ENCODE measurements around the gene DCLRE1A. TPM values are rescaled to one million over a fixed set of nuclear protein-coding genes. Genes with fewer than 3 reads are reported as not detected.
A peak's percentile ranks its signal among the peaks of the same experiment; 100 is the strongest.

The DCLRE1A gene
- total and polyA plus RNA-seq, 10 of the 15 experiments (the other 5 are each of a cell fraction or from before 2014, with no cell fraction given), result 4.8 to 29.8 (median 14.0) TPM

DNA sequence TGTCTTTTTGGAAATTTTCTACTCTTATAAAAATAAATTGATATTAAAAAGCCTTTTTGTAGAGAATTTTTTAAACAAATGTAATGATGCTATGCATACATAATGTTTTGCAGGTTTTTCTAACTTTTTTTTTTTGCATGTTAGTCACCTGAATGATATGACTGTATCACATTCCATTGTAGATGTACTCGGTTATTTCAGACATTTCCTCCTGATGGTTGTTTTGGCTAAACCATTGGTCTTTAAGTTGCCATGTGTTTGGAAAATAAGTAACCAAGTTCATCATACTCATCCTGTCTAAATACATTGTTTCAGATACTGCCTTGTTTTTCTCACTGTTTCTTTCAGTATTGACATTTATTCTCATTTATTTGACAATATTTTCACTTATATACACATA lies 26.4 kb upstream of the DCLRE1A start:
- peak overlapping the region; percentile 29; the same call in 1 of the 2 replicates for H3K9ac ChIP-seq (ENCODE audit: control insufficient read depth, insufficient read depth, low read length)
- CTCF ChIA-PET, result interaction anchor here (0.6 to 0.9 kb wide), 3 partner anchors 30 to 71 kb away, joined by 3 read pairs; no protein-coding TSS in a partner anchor
- peak overlapping the region; percentile 72 for H3K4me2 ChIP-seq (ENCODE audit: control insufficient read depth, insufficient read depth)
- in situ Hi-C loops (cut with MboI), result no loop called here
- FAIRE-seq, result peak; percentile 41
- H3K4me1 ChIP-seq (ENCODE audit: control insufficient read depth, insufficient read depth, low read length), result peaks cover 25% of the 10 kb centered on the region
- peak overlapping the region; percentile 86 for H3K27ac ChIP-seq (ENCODE audit: control insufficient read depth, insufficient read depth)
- no peak overlapping the region; the same call in 1 of the 2 replicates for H3K4me3 ChIP-seq
- BruUV-seq (replicated peaks), result no TSS peak
- H3K79me2 ChIP-seq (ENCODE audit: control insufficient read depth, insufficient read depth, low read length), result peaks cover 13% of the 10 kb centered on the region
- 50% methylated on average over 1 of the region's 1 CpG for WGBS (ENCODE audit: insufficient coverage, insufficient replicate concordance, low lambda C conversion rate, missing lambda C conversion rate)
- peak; percentile 56 for ATAC-seq
- SMC1A ChIA-PET (ENCODE audit: uncharacterized antibody, unreplicated experiment), result interaction anchor here (0.7 to 1.2 kb wide), 9 partner anchors 12 to 198 kb away, joined by 3 to 5 read pairs (median 3); no protein-coding TSS in a partner anchor
- H2AFZ ChIP-seq (ENCODE audit: control insufficient read depth, low read depth, low read length), result no peak overlapping the region
- H3K9me3 ChIP-seq (replicated peaks; ENCODE audit: control insufficient read depth, insufficient read depth, low read length), result no peaks in the 10 kb centered on the region; the same call in 1 of the 3 replicates
- H4K20me1 ChIP-seq (ENCODE audit: control insufficient read depth, insufficient read depth), result no peaks in the 10 kb centered on the region
- DNase-seq (ENCODE audit: low read depth, low spot score), result no peak
- H3K36me3 ChIP-seq (ENCODE audit: control insufficient read depth in 2 of 2, insufficient read depth in 2 of 2, low read length in 1 of 2), result peaks cover 0 to 7% of the 10 kb centered on the region in 2 experiments; a peak in 1 of 4 replicates
- POLR2A ChIA-PET, result interaction anchor here (0.6 to 0.9 kb wide), 2 partner anchors 23 to 28 kb away, joined by 4 read pairs; no protein-coding TSS in a partner anchor
- H3K27me3 ChIP-seq (replicated peaks in 1 of 2; ENCODE audit: control insufficient read depth in 2 of 2, insufficient read depth in 2 of 2, low read length in 1 of 2), result no peaks in the 10 kb centered on the region
- RAD21 ChIA-PET (ENCODE audit: unreplicated experiment), result interaction anchor here (0.9 to 1.7 kb wide), 9 partner anchors 18 to 222 kb away, joined by 3 to 7 read pairs (median 4); partner anchors contain the start of gene DCLRE1A
- intact Hi-C loops (cut with micrococcal nuclease; ENCODE audit: unreplicated experiment), result no loop called here
- TF ChIP-seq CHD2 (IDR thresholded peaks at IDR 0.05; ENCODE audit: borderline replicate concordance, low read depth, low read length) (no peak), SPI1 (IDR thresholded peaks at IDR 0.05; ENCODE audit: borderline replicate concordance, insufficient read depth, low read depth, low read length) (no peak), PRDM15 (CRISPR knock-in tag; IDR thresholded peaks at IDR 0.05) (no peak), YY1 (IDR thresholded peaks at IDR 0.05; ENCODE audit: low read depth, low read length) (no peak), FOXM1 (IDR thresholded peaks at IDR 0.05; ENCODE audit: low read depth, low read length) (no peak), EED (IDR thresholded peaks at IDR 0.05; ENCODE audit: low read depth) (no peak), CHD4 (IDR thresholded peaks at IDR 0.05) (no peak), KLF5 (IDR thresholded peaks at IDR 0.05; ENCODE audit: partially characterized antibody) (no peak), SMAD5 (IDR thresholded peaks at IDR 0.05; ENCODE audit: low read depth) (no peak), MTA3 (IDR thresholded peaks at IDR 0.05; ENCODE audit: borderline replicate concordance, low read length) (no peak), E4F1 (IDR thresholded peaks at IDR 0.05; ENCODE audit: borderline replicate concordance, partially characterized antibody) (no peak), JUNB (IDR thresholded peaks at IDR 0.05) (no peak), FOS (IDR thresholded peaks at IDR 0.05; ENCODE audit: borderline replicate concordance, extremely low read depth, insufficient read length) (no peak)
- TF ChIP-seq, protein P1, sequence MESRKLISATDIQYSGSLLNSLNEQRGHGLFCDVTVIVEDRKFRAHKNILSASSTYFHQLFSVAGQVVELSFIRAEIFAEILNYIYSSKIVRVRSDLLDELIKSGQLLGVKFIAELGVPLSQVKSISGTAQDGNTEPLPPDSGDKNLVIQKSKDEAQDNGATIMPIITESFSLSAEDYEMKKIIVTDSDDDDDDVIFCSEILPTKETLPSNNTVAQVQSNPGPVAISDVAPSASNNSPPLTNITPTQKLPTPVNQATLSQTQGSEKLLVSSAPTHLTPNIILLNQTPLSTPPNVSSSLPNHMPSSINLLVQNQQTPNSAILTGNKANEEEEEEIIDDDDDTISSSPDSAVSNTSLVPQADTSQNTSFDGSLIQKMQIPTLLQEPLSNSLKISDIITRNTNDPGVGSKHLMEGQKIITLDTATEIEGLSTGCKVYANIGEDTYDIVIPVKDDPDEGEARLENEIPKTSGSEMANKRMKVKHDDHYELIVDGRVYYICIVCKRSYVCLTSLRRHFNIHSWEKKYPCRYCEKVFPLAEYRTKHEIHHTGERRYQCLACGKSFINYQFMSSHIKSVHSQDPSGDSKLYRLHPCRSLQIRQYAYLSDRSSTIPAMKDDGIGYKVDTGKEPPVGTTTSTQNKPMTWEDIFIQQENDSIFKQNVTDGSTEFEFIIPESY (IDR thresholded peaks at IDR 0.05), result no peak
- TF ChIP-seq, protein P2, sequence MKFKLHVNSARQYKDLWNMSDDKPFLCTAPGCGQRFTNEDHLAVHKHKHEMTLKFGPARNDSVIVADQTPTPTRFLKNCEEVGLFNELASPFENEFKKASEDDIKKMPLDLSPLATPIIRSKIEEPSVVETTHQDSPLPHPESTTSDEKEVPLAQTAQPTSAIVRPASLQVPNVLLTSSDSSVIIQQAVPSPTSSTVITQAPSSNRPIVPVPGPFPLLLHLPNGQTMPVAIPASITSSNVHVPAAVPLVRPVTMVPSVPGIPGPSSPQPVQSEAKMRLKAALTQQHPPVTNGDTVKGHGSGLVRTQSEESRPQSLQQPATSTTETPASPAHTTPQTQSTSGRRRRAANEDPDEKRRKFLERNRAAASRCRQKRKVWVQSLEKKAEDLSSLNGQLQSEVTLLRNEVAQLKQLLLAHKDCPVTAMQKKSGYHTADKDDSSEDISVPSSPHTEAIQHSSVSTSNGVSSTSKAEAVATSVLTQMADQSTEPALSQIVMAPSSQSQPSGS (IDR thresholded peaks at IDR 0.05; ENCODE audit: low read length), result no peak

Measured in GM12878 (cell line).